Measurements from ENCODE around the gene TMPRSS6.

- no peak for TF ChIP-seq POLR2A (IDR thresholded peaks at IDR 0.05; ENCODE audit: low read depth)
- TF ChIP-seq, protein P1, sequence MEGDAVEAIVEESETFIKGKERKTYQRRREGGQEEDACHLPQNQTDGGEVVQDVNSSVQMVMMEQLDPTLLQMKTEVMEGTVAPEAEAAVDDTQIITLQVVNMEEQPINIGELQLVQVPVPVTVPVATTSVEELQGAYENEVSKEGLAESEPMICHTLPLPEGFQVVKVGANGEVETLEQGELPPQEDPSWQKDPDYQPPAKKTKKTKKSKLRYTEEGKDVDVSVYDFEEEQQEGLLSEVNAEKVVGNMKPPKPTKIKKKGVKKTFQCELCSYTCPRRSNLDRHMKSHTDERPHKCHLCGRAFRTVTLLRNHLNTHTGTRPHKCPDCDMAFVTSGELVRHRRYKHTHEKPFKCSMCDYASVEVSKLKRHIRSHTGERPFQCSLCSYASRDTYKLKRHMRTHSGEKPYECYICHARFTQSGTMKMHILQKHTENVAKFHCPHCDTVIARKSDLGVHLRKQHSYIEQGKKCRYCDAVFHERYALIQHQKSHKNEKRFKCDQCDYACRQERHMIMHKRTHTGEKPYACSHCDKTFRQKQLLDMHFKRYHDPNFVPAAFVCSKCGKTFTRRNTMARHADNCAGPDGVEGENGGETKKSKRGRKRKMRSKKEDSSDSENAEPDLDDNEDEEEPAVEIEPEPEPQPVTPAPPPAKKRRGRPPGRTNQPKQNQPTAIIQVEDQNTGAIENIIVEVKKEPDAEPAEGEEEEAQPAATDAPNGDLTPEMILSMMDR (IDR thresholded peaks at IDR 0.05): no peak
These were observed 94.0 kb downstream of the TMPRSS6 start for GRCh38 chr22:37015587-37015878.

Measured in esophagus muscularis mucosa (tissue), 3 donors.